Heart left ventricle (tissue), 16 donors: ENCODE measurements around the gene TMEM94. TPM values are rescaled to one million over a fixed set of nuclear protein-coding genes. Genes with fewer than 3 reads are reported as not detected.

Experiments
- ATAC-seq, 4 donors: fragments of 200-7000 bp; cut with Tn5 transposase; one replicate each; pipeline ENCODE4 v1.9.1; 2020 to 2022; ENCODE audit warnings: moderate library complexity in 4 of 4, mild to moderate bottlenecking in 3 of 4, moderate number of reproducible peaks in 1 of 4
- DNase-seq, 5 donors: peaks; one replicate each; pipeline ENCODE4 v3.0.0-alpha.2; 2020
- H3K27ac ChIP-seq, 12 donors: fragments of 200-600 bp; sonication (generic) in 4 of 12; one replicate each; pipeline versions ENCODE4 v1.5.0 to v1.8.0; 2016 to 2022; ENCODE audit warnings: mild to moderate bottlenecking in 2 of 12
- H3K27me3 ChIP-seq, 9 donors: fragments of 200-600 bp; sonication (generic) in 2 of 9; one replicate each; pipeline versions ENCODE4 v1.5.1 to v1.8.0; 2016 to 2022; ENCODE audit warnings: mild to moderate bottlenecking in 3 of 9
- H3K36me3 ChIP-seq, 9 donors: fragments of 200-600 bp; sonication (generic) in 2 of 9; one replicate each; pipeline versions ENCODE4 v1.5.0 to v1.8.0; 2018 to 2022; ENCODE audit warnings: mild to moderate bottlenecking in 2 of 9
- H3K4me1 ChIP-seq, 12 donors: fragments of 200-600 bp; sonication (generic) in 4 of 12; one replicate each; pipeline versions ENCODE4 v1.5.0 to v1.8.0; 2016 to 2022; ENCODE audit warnings: mild to moderate bottlenecking in 3 of 12
- H3K4me3 ChIP-seq, 12 donors: fragments of 200-600 bp; sonication (generic) in 4 of 12; one replicate each; pipeline versions ENCODE4 v1.5.0 to v1.8.0; 2017 to 2022; ENCODE audit warnings: mild to moderate bottlenecking in 9 of 12, moderate library complexity in 4 of 12
- H3K9me3 ChIP-seq, 12 donors: fragments of 200-600 bp; sonication (generic) in 4 of 12; one replicate each; pipeline versions ENCODE4 v1.5.0 to v1.8.0; 2016 to 2022; ENCODE audit warnings: mild to moderate bottlenecking in 1 of 12
- POLR2A ChIP-seq, 2 donors: fragments of 450-650 bp; IDR thresholded peaks; one replicate each; pipeline ENCODE4 v1.6.1; 2017; ENCODE audit warnings: antibody characterized with exemption in 2 of 2, mild to moderate bottlenecking in 2 of 2, moderate library complexity in 2 of 2
- WGBS, 4 donors: extraction: QIAGEN DNeasy Blood & Tissue Kit in 2 of 4; methylation state at CpG; one replicate each; pipeline versions ENCODE4 v1.1.5 to v1.1.7; 2013 to 2018; 5-methylcytosine and 5-hydroxymethylcytosine counted together
- intact Hi-C, 10 donors: fragments of 100-400 bp; cut with DNase I; formaldehyde crosslinking; loops; one replicate each; pipeline versions ENCODE4 v1.11.1 to v1.14.2; 2022
- polyA plus RNA-seq, 2 donors: library from polyadenylated mRNA; stranded (reverse); fragments of 200-250 nt; gene quantifications; one replicate each; pipeline ENCODE4 v1.2.3, GENCODE V29; 2013
- total RNA-seq, 9 donors: library from RNA; depleted of rRNA in 2 of 9; stranded (reverse); fragments of >200 nt in 2 of 9; fragmentation: NEBNext Ultra II Directional in 3 of 9; extraction: Animal tissue kit (Norgen Biotek cat#: 25700) in 3 of 9; gene quantifications; one replicate each; pipeline versions ENCODE4 v1.1.0 to v1.2.4, GENCODE V29; 2016 to 2023
- TF ChIP-seq, protein P1 (sequence below), 12 donors: fragments of 200-600 bp; sonication (generic) in 4 of 12; IDR thresholded peaks; one replicate each; pipeline versions ENCODE4 v1.5.0 to v1.8.0; 2018 to 2022; ENCODE audit warnings: antibody characterized with exemption in 12 of 12, mild to moderate bottlenecking in 5 of 12
- donor health status: ischemic (EF 13 %, LVEDD 7.1; RV severe dilation, severe dysfunction).
- donor health status: healthy with polysubstance abuse.
- donor health status: DM: no; HTN: yes; CAD: no.
- donor health status: DM: no; HTN: no; CAD: no.
- donor health status: ischemic (EF 25% LVEDD 6.9; RV normal size, moderate dysfunction).
- donor health status: ischemic (EF 25% LVEDD 5.7; RV mildly dilated, moderate dysfunction).
- donor health status: healthy.
- donor health status: DM: yes; HTN: yes; CAD: no.
- donor health status: ischemic (EF 35%, LVEDD 5.7; RV mildly dilated, moderate dysfunction).
- donor health status: nonischemic (EF 11% LVEDD 7.7; RV severe dilation, severe dysfunction).
- donor health status: DM: yes; HTN: yes; CAD: no.
- donor health status: PGD.
- donor health status: ischemic (EF 29% LVEDD 5.4; RV normal size, mild dysfunction).
- donor health status: nonischemic (EF 23%, LVEDD 6.1; RV moderate dilation, normal function).

TMEM94 gene
- total and polyA plus RNA-seq, 11 donors: 34.1 to 130 (median 47.3) TPM

DNA sequence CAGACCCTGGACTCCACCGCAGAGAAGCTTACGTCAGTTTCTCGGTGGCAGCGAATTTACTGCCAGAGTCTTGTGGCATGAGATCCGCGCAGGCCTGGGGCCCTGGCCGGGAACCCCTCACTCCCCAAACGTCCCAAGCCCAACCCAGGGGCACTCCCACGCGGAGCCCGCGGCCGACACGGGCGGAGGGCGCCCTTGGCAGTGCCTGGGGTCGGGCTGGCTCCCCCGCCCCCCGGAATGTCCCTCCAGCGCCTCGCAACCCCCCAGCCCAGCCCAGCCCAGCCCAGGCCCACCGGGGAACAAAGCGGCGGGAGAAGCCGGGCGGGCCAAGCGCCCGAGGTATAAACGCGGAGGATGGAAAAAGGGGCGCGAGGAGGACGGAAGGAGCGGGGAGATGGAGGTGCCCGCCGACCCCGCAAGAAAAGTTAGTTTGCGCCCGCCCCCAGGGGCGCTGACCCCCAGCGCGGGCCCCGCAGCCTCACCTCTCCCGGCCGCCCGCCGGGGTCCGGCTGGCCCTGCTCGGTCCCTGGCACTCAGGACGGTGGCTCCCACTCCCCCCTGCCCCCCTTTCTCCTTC lies 58.6 kb downstream of the TMEM94 start:
- peaks cover 0 to 47% (median 17%) of the 10 kb centered on the region in 9 donors for H3K36me3 ChIP-seq
- no peaks in the 10 kb centered on the region for H3K9me3 ChIP-seq
- peak overlapping the region; percentile 86 to 98 (median 94) for H3K27ac ChIP-seq
- peak in 2 of 5 donors; percentile 43 to 65 for DNase-seq
- peaks cover 3 to 65% (median 43%) of the 10 kb centered on the region in 12 donors for H3K4me1 ChIP-seq
- no peaks in the 10 kb centered on the region for H3K27me3 ChIP-seq
- WGBS, 4 donors: 0 to 1% (median 0%) methylated on average over 15 to 50 of the region's 50 CpGs
- H3K4me3 ChIP-seq: peak overlapping the region; percentile 77 to 99 (median 93)
- intact Hi-C loops: loop anchor here in 9 of 10 donors (1.0 to 10.0 kb wide), 11 partner anchors 38 to 230 kb away; partner anchors contain the start of genes MYO15B (in 5 of the 9), TMEM94 (in 4 of the 9) and SLC25A19 (in 1 of the 9)
- peak in 1 of 4 donors; percentile 0 for ATAC-seq
- peak in 1 of 2 donors; percentile 68 for TF ChIP-seq POLR2A (IDR thresholded peaks at IDR 0.05)
- TF ChIP-seq, protein P1, sequence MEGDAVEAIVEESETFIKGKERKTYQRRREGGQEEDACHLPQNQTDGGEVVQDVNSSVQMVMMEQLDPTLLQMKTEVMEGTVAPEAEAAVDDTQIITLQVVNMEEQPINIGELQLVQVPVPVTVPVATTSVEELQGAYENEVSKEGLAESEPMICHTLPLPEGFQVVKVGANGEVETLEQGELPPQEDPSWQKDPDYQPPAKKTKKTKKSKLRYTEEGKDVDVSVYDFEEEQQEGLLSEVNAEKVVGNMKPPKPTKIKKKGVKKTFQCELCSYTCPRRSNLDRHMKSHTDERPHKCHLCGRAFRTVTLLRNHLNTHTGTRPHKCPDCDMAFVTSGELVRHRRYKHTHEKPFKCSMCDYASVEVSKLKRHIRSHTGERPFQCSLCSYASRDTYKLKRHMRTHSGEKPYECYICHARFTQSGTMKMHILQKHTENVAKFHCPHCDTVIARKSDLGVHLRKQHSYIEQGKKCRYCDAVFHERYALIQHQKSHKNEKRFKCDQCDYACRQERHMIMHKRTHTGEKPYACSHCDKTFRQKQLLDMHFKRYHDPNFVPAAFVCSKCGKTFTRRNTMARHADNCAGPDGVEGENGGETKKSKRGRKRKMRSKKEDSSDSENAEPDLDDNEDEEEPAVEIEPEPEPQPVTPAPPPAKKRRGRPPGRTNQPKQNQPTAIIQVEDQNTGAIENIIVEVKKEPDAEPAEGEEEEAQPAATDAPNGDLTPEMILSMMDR (IDR thresholded peaks at IDR 0.05): no peak

DNA sequence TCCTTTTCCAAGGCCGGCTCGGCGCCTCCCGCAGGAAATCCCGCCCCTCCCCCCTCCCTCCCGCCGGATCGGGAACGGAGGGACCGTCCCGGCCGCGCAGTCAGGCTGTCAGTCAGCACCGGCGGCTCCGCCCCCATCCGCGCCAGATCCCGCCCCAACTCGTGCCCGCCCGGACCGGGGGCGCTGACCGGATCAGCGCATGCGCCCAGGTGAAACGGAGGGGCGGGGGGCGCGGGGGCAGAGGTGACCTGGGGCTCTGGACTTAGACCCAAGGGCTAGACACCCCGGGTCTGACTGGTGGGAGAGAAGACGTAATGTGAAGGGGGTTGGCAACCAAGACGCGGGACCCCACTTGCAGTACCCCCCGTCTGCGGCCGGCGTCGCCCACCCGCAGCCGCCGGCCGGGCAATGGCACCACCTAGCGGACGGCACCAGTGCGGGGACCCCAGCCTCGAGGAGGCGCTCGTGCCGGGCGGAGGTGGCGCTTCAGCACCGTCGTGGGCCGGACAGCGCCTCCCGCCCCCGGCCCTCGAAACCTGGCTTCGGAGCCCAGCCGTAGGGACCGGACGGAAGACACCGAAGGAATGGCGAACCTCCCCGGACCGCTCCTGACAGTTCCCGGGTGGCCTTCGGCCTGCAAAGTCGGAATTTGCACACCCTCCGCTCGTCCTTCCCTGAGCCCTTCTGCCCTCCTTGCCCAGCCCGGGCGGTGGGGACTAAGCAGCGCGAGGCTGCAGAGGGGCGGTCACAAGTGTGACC lies 59.2 kb downstream of the TMEM94 start, which contains the start of gene CASKIN2:
CASKIN2 (minus strand) TSS at position 42 of the 759 bp plus-strand sequence. CDS start 1,733 bp downstream, outside the sequence.
- TF ChIP-seq POLR2A (IDR thresholded peaks at IDR 0.05): no peak
- TF ChIP-seq, protein P1 (IDR thresholded peaks at IDR 0.05): peak; percentile 92 to 99 (median 96)
- H3K27me3 ChIP-seq: no peaks in the 10 kb centered on the region
- intact Hi-C loops: loop anchor here in 9 of 10 donors (1.0 to 10.0 kb wide), 12 partner anchors 39 to 231 kb away; partner anchors contain the start of genes MYO15B (in 5 of the 9), TMEM94 (in 4 of the 9) and SLC25A19 (in 1 of the 9)
- H3K4me3 ChIP-seq: peak within 1 kb of the TSS; percentile 77 to 99 (median 93)
- peak within 1 kb of the TSS; percentile 86 to 98 (median 94) for H3K27ac ChIP-seq
- WGBS, 4 donors: 0 to 1% (median 0%) methylated on average over 15 to 78 of the region's 78 CpGs
- H3K9me3 ChIP-seq: no peaks in the 10 kb centered on the region
- peaks cover 3 to 58% (median 39%) of the 10 kb centered on the region in 12 donors for H3K4me1 ChIP-seq
- peak; percentile 79 to 91 (median 90) for ATAC-seq
- H3K36me3 ChIP-seq: peaks cover 0 to 41% (median 14%) of the 10 kb centered on the region in 9 donors
- DNase-seq: peak; percentile 97 to 98 (median 98)

DNA sequence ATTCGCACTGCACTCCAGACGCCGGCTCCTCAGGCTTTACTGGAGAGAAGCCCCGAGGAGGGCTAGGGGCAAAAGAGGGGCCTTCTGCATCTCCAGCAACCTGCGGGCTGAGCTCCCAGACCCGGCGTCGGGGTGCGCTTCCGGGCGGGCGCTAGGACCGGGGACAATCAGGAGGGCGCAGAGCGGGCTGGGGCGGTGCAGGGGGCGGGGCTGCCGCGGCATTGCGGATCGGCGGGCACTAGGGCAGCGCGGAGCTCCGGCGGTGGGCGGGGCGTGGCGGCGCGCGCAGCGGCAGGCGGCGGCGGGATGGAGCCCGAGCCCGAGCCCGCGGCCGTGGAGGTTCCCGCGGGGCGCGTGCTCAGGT lies 59.8 kb downstream of the TMEM94 start, which contains the start of gene TSEN54:
TSEN54 (plus strand) TSS at position 274 of the 364 bp plus-strand sequence; CDS start at position 307, 33 bp downstream.
- H3K4me3 ChIP-seq: peak within 1 kb of the TSS; percentile 77 to 99 (median 93)
- peak; percentile 95 to 98 (median 96) for DNase-seq
- no peaks in the 10 kb centered on the region for H3K27me3 ChIP-seq
- H3K27ac ChIP-seq: peak within 1 kb of the TSS; percentile 86 to 98 (median 94)
- TF ChIP-seq POLR2A (IDR thresholded peaks at IDR 0.05): peak in 1 of 2 donors; percentile 28
- TF ChIP-seq, protein P1 (IDR thresholded peaks at IDR 0.05): no peak
- peak; percentile 87 to 90 (median 88) for ATAC-seq
- H3K9me3 ChIP-seq: no peaks in the 10 kb centered on the region
- H3K4me1 ChIP-seq: peaks cover 3 to 52% (median 35%) of the 10 kb centered on the region in 12 donors
- WGBS, 4 donors: 0 to 1% (median 0%) methylated on average over 8 to 45 of the region's 45 CpGs; no CpG with 5 or more reads in 1 of the 4 donors
- intact Hi-C loops: loop anchor here in 8 of 10 donors (1.0 to 10.0 kb wide), 10 partner anchors 59 to 231 kb away; partner anchors contain the start of genes MYO15B (in 5 of the 8), TMEM94 (in 4 of the 8) and SLC25A19 (in 1 of the 8)
- peaks cover 0 to 35% (median 11%) of the 10 kb centered on the region in 9 donors for H3K36me3 ChIP-seq
